Lower leg skin (tissue), 3 donors: ENCODE measurements around the gene TIMM44.

Experiments
- POLR2A ChIP-seq, 2 donors: fragments of 450-650 bp; IDR thresholded peaks; one replicate each; pipeline ENCODE4 v1.6.1; 2016 to 2017; ENCODE audit warnings: antibody characterized with exemption in 2 of 2, mild to moderate bottlenecking in 1 of 2, moderate library complexity in 1 of 2
- TF ChIP-seq, protein P1 (sequence below), 3 donors: fragments of 450-650 bp; IDR thresholded peaks; one replicate each; pipeline ENCODE4 v1.5.1; 2016; ENCODE audit warnings: antibody characterized with exemption in 3 of 3, mild to moderate bottlenecking in 3 of 3, moderate library complexity in 2 of 3

DNA sequence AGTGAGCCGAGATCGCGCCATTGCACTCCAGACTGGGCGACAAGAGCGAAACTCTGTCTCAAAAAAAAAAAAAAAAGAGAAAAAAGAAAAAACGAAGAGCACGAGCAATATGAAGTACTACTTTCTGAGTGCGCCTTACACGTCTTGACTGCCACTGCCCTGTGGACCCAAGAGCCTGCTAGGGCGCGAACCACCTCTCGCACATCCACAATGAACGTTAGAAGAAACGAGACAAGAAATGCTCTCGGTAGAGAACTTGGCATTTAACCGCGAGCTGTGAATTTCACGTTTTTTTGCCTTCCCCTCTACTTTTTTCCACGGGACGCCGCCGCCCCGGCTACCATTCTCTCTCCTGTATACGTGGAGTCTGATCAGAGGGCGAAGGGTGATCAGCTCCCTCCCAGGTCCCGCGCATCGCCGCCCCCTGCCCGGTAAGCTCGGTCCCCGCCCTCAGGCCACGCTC is 454 bp downstream of the TIMM44 start:
- TF ChIP-seq, protein P1, sequence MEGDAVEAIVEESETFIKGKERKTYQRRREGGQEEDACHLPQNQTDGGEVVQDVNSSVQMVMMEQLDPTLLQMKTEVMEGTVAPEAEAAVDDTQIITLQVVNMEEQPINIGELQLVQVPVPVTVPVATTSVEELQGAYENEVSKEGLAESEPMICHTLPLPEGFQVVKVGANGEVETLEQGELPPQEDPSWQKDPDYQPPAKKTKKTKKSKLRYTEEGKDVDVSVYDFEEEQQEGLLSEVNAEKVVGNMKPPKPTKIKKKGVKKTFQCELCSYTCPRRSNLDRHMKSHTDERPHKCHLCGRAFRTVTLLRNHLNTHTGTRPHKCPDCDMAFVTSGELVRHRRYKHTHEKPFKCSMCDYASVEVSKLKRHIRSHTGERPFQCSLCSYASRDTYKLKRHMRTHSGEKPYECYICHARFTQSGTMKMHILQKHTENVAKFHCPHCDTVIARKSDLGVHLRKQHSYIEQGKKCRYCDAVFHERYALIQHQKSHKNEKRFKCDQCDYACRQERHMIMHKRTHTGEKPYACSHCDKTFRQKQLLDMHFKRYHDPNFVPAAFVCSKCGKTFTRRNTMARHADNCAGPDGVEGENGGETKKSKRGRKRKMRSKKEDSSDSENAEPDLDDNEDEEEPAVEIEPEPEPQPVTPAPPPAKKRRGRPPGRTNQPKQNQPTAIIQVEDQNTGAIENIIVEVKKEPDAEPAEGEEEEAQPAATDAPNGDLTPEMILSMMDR (IDR thresholded peaks at IDR 0.05) = no peak
- TF ChIP-seq POLR2A (IDR thresholded peaks at IDR 0.05) = no peak
